Suprapubic skin (tissue), 4 donors: Measurements from ENCODE around the gene CGNL1. TPM values are rescaled to one million over a fixed set of nuclear protein-coding genes. Genes with fewer than 3 reads are reported as not detected.

ENCODE experiments used
- DNase-seq, 2 donors: peaks; one replicate each; pipeline ENCODE4 v3.0.0-alpha.2; 2019; ENCODE audit warnings: low spot score in 2 of 2
- H3K27ac ChIP-seq: fragments of 200-600 bp; sonication (generic); one replicate; pipeline ENCODE4 v1.5.1; 2019
- H3K27me3 ChIP-seq: fragments of 200-600 bp; sonication (generic); one replicate; pipeline ENCODE4 v1.5.1; 2019
- H3K36me3 ChIP-seq: fragments of 200-600 bp; sonication (generic); one replicate; pipeline ENCODE4 v1.5.1; 2019
- H3K4me1 ChIP-seq: fragments of 200-600 bp; sonication (generic); one replicate; pipeline ENCODE4 v1.5.1; 2019
- H3K4me3 ChIP-seq: fragments of 200-600 bp; sonication (generic); one replicate; pipeline ENCODE4 v1.5.1; 2019; ENCODE audit warnings: mild to moderate bottlenecking
- H3K9me3 ChIP-seq: fragments of 200-600 bp; sonication (generic); one replicate; pipeline ENCODE4 v1.5.1; 2019
- CTCF ChIP-seq, 2 donors: fragments of 200-600 bp in 1 of 2; fragments of 450-650 bp in 1 of 2; sonication (generic) in 1 of 2; IDR thresholded peaks; one replicate each; pipeline ENCODE4 v1.5.1; 2016 to 2019; ENCODE audit warnings: antibody characterized with exemption in 2 of 2, mild to moderate bottlenecking in 1 of 2, moderate library complexity in 1 of 2
- EP300 ChIP-seq: sonication (generic); formaldehyde crosslinking; IDR thresholded peaks from one replicate; pipeline ENCODE4 v1.6.1; 2017; ENCODE audit warnings: antibody characterized with exemption
- POLR2A ChIP-seq, 2 donors: fragments of 450-650 bp; IDR thresholded peaks; one replicate each; pipeline ENCODE4 v1.6.1; 2017; ENCODE audit warnings: antibody characterized with exemption in 2 of 2, mild to moderate bottlenecking in 2 of 2, moderate library complexity in 2 of 2
- POLR2AphosphoS5 ChIP-seq, 3 donors: sonication (generic); formaldehyde crosslinking; IDR thresholded peaks; one replicate each; pipeline ENCODE4 v1.6.1; 2017; ENCODE audit warnings: antibody characterized with exemption in 3 of 3
- WGBS: methylation state at CpG from one replicate; pipeline ENCODE4 v1.1.5; 2018; 5-methylcytosine and 5-hydroxymethylcytosine counted together
- total RNA-seq, 4 donors: library from RNA; depleted of rRNA; stranded (reverse); fragments of >200 nt; gene quantifications; one replicate each; pipeline ENCODE4 v1.1.0, GENCODE V29; 2016

Gene CGNL1
- total RNA-seq, 4 donors from 2014 or later = 7.1 to 27.0 (median 14.2) TPM

- no peak for DNase-seq
- Histone ChIP-seq H3K4me3 (no peak overlapping the region), H3K27me3 (peaks cover 4% of the 10 kb centered on the region), H3K36me3 (no peaks in the 10 kb centered on the region), H3K27ac (no peak overlapping the region), H3K9me3 (peaks cover 8% of the 10 kb centered on the region), H3K4me1 (no peaks in the 10 kb centered on the region)
- 90% methylated on average over 8 of the region's 8 CpGs for WGBS
- no peak for TF ChIP-seq CTCF (IDR thresholded peaks at IDR 0.05)
- TF ChIP-seq POLR2A (IDR thresholded peaks at IDR 0.05) = no peak
- no peak for TF ChIP-seq POLR2AphosphoS5 (IDR thresholded peaks at IDR 0.05)
- TF ChIP-seq EP300 = no peak
These were observed 204.1 kb downstream of the CGNL1 start for GRCh38 chr15:57580428-57580827.

GRCh38 chr15:57580866-57581265, 204.6 kb downstream of the CGNL1 start:
- H3K4me3 ChIP-seq = no peak overlapping the region
- peaks cover 4% of the 10 kb centered on the region for H3K27me3 ChIP-seq
- 85% methylated on average over 5 of the region's 5 CpGs for WGBS
- H3K36me3 ChIP-seq = no peaks in the 10 kb centered on the region
- H3K27ac ChIP-seq = no peak overlapping the region
- peaks cover 8% of the 10 kb centered on the region for H3K9me3 ChIP-seq
- TF ChIP-seq CTCF (IDR thresholded peaks at IDR 0.05) (no peak), POLR2AphosphoS5 (IDR thresholded peaks at IDR 0.05) (no peak)
- no peaks in the 10 kb centered on the region for H3K4me1 ChIP-seq
- DNase-seq = no peak

- peaks cover 8% of the 10 kb centered on the region for H3K9me3 ChIP-seq
- no peak for DNase-seq
- peaks cover 6% of the 10 kb centered on the region for H3K4me1 ChIP-seq
- 73% methylated on average over 1 of the region's 1 CpG for WGBS
- no peak overlapping the region for H3K4me3 ChIP-seq
- TF ChIP-seq POLR2A (IDR thresholded peaks at IDR 0.05) (no peak), EP300 (no peak), CTCF (IDR thresholded peaks at IDR 0.05) (no peak), POLR2AphosphoS5 (IDR thresholded peaks at IDR 0.05) (no peak)
- peaks cover 4% of the 10 kb centered on the region for H3K27me3 ChIP-seq
- H3K27ac ChIP-seq = no peak overlapping the region
- no peaks in the 10 kb centered on the region for H3K36me3 ChIP-seq
These were observed 205.8 kb downstream of the CGNL1 start for GRCh38 chr15:57582090-57582489.

- 91% methylated on average over 2 of the region's 2 CpGs for WGBS
- Histone ChIP-seq H3K27me3 (peaks cover 4% of the 10 kb centered on the region), H3K4me3 (no peak overlapping the region), H3K27ac (no peak overlapping the region), H3K9me3 (peaks cover 8% of the 10 kb centered on the region), H3K36me3 (no peaks in the 10 kb centered on the region), H3K4me1 (peaks cover 16% of the 10 kb centered on the region)
- TF ChIP-seq EP300 (no peak), POLR2AphosphoS5 (IDR thresholded peaks at IDR 0.05) (no peak), POLR2A (IDR thresholded peaks at IDR 0.05) (no peak), CTCF (IDR thresholded peaks at IDR 0.05) (no peak)
- no peak for DNase-seq
These were observed 207.0 kb downstream of the CGNL1 start for GRCh38 chr15:57583282-57583681.

GRCh38 chr15:57583720-57584119, 207.4 kb downstream of the CGNL1 start:
- H3K9me3 ChIP-seq = peaks cover 8% of the 10 kb centered on the region
- 88% methylated on average over 3 of the region's 3 CpGs for WGBS
- no peaks in the 10 kb centered on the region for H3K36me3 ChIP-seq
- no peak overlapping the region for H3K27ac ChIP-seq
- peaks cover 4% of the 10 kb centered on the region for H3K27me3 ChIP-seq
- no peak overlapping the region for H3K4me3 ChIP-seq
- TF ChIP-seq EP300 (no peak), POLR2AphosphoS5 (IDR thresholded peaks at IDR 0.05) (no peak), POLR2A (IDR thresholded peaks at IDR 0.05) (no peak), CTCF (IDR thresholded peaks at IDR 0.05) (no peak)
- peaks cover 21% of the 10 kb centered on the region for H3K4me1 ChIP-seq
- DNase-seq = no peak
